Panc1 (cell line): ENCODE results near the gene ARHGAP4.

Experiments
- CTCF ChIP-seq: fragments of 450-650 bp; IDR thresholded peaks from 2 replicates; pipeline ENCODE4 v1.5.1; 2017; ENCODE audit warnings: mild to moderate bottlenecking
- POLR2AphosphoS5 ChIP-seq: IDR thresholded peaks from 2 replicates; pipeline ENCODE4 v1.6.1; 2012; ENCODE audit warnings: mild to moderate bottlenecking, low read depth, low read length, moderate library complexity
- REST ChIP-seq, 2 experiments: IDR thresholded peaks; 2 replicates each; pipeline ENCODE4 v1.6.1; 2011 to 2012; ENCODE audit warnings: low read depth in 2 of 2, control low read depth in 1 of 2, low read length in 1 of 2, mild to moderate bottlenecking in 1 of 2, moderate library complexity in 1 of 2; ENCODE audit not compliant: insufficient read depth in 1 of 2
- SIN3A ChIP-seq: IDR thresholded peaks from 2 replicates; pipeline ENCODE4 v1.6.1; 2012; ENCODE audit warnings: low read depth, mild to moderate bottlenecking, low read length, moderate library complexity, borderline replicate concordance; ENCODE audit not compliant: insufficient read depth
- TCF7L2 ChIP-seq: IDR thresholded peaks from 2 replicates; pipeline ENCODE4 v1.6.1; 2011; ENCODE audit warnings: mild to moderate bottlenecking, low read depth, low read length, inconsistent platforms

DNA sequence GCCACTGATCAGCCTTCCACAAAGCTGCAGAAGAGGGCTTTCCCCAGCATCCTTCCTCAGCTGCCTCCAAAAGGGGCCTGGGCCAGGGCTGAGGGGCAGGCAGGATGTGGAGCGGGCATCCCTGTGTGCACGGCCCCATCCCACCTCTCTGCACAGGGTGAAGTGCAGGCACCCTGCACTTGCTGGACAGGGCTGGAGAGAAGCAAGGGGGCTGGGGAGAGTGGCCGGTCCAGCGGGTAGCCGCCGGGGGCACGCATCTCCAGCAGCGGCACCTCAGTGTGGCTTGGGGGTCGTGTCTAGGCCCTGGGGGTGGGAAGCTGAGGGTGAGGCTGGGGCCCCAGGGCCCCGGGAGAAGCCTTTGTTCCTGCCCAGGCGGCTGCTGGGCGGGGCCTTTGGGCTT lies 18.6 kb downstream of the ARHGAP4 start:
- no peak for TF ChIP-seq CTCF
- no peak for TF ChIP-seq POLR2AphosphoS5
- no peak for TF ChIP-seq REST (IDR thresholded peaks at IDR 0.05; ENCODE audit: insufficient read depth in 1 of 2, low read depth in 2 of 2, low read length in 1 of 2)
- no peak for TF ChIP-seq TCF7L2
- TF ChIP-seq SIN3A = no peak
